Measurements from ENCODE around the gene NKD2.

Gene NKD2

DNA sequence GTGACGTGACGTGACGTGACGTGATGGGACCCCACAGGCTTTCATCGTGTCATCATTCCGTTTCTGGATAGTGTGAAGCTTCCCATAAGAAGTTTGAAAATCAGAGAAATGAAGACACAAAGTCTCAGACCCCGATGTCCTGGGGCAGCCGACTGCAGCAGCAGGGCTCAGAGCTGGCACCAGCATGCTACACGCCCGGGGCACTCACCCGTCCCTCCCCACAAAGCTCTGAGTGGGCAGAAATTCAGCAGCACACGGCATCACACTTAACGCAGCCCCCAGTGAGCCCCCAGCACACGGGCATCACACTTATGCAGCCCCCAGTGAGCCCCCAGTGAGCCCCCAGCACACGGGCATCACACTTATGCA lies 61.1 kb downstream of the NKD2 start:
- no peak overlapping the region for H3K9ac ChIP-seq
- H3K79me2 ChIP-seq (ENCODE audit: insufficient read depth, low read depth), result no peaks in the 10 kb centered on the region
- TF ChIP-seq, protein P1, sequence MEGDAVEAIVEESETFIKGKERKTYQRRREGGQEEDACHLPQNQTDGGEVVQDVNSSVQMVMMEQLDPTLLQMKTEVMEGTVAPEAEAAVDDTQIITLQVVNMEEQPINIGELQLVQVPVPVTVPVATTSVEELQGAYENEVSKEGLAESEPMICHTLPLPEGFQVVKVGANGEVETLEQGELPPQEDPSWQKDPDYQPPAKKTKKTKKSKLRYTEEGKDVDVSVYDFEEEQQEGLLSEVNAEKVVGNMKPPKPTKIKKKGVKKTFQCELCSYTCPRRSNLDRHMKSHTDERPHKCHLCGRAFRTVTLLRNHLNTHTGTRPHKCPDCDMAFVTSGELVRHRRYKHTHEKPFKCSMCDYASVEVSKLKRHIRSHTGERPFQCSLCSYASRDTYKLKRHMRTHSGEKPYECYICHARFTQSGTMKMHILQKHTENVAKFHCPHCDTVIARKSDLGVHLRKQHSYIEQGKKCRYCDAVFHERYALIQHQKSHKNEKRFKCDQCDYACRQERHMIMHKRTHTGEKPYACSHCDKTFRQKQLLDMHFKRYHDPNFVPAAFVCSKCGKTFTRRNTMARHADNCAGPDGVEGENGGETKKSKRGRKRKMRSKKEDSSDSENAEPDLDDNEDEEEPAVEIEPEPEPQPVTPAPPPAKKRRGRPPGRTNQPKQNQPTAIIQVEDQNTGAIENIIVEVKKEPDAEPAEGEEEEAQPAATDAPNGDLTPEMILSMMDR (conservative IDR thresholded peaks at IDR 0.05; ENCODE audit: low read depth, low read length), result no peak
- H2AFZ ChIP-seq (ENCODE audit: low read depth), result no peak overlapping the region
- H3K36me3 ChIP-seq (ENCODE audit: insufficient read depth), result no peaks in the 10 kb centered on the region
- H3K4me3 ChIP-seq (IDR thresholded peaks at IDR 0.05; ENCODE audit: insufficient read depth, low read depth, low read length), result no peak overlapping the region
- no peak overlapping the region for H3K27ac ChIP-seq
- H3K4me1 ChIP-seq (ENCODE audit: low read depth, poor library complexity, severe bottlenecking), result no peaks in the 10 kb centered on the region
- H4K20me1 ChIP-seq (ENCODE audit: insufficient read depth), result no peaks in the 10 kb centered on the region
- H3K27me3 ChIP-seq (ENCODE audit: insufficient read depth, low read depth), result no peaks in the 10 kb centered on the region
- H3K4me2 ChIP-seq, result no peak overlapping the region

DNA sequence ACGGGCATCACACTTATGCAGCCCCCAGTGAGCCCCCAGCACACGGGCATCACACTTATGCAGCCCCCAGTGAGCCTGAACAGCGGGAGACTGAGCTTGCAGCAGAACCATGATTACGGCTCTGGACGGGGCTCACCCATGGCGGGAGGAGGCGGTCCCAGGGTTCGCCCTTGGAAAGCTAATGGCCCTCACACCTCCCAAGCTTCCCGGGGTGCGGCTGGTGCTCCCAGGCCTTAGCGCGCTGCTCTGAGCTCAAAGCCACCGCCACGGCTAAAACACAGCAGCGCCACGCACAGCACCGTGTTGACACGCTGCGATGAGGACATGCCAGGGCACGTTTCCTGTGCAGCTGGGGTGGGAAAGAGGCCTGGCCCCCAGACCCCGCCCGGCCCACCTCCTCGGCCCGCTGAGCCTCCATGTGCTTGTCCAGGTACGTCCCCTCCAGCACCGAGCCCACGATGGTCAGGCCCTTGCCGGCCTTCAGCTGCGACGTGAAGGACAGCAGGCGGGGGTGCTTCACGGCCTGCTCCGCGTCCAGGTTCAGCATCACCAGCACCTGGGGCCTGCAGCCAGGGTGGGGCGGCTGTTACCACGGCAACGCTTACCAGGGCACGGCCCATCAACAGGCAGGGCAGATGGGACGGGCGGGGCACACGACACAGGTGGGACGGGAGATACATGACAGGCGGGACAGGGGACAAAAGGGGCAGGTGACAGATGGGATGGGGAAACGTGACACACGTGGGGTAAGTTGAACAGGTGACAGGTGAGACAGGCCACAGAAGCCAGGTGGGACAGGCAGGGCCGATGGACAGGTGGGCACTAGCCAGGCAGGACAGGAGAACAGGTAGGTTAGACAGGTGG lies 64.9 kb downstream of the NKD2 start:
- Histone ChIP-seq H3K79me2 (ENCODE audit: insufficient read depth, low read depth) (no peaks in the 10 kb centered on the region), H3K27ac (no peak overlapping the region), H4K20me1 (ENCODE audit: insufficient read depth) (no peaks in the 10 kb centered on the region), H3K4me2 (no peak overlapping the region), H3K4me1 (ENCODE audit: low read depth, poor library complexity, severe bottlenecking) (no peaks in the 10 kb centered on the region), H3K4me3 (IDR thresholded peaks at IDR 0.05; ENCODE audit: insufficient read depth, low read depth, low read length) (no peak overlapping the region), H3K9ac (no peak overlapping the region), H3K36me3 (ENCODE audit: insufficient read depth) (no peaks in the 10 kb centered on the region), H2AFZ (ENCODE audit: low read depth) (no peak overlapping the region), H3K27me3 (ENCODE audit: insufficient read depth, low read depth) (no peaks in the 10 kb centered on the region)
- TF ChIP-seq, protein P1 (conservative IDR thresholded peaks at IDR 0.05; ENCODE audit: low read depth, low read length), result no peak

GRCh38 chr5:1074226-1074625 lies 65.6 kb downstream of the NKD2 start:
- H4K20me1 ChIP-seq (ENCODE audit: insufficient read depth), result no peaks in the 10 kb centered on the region
- no peak overlapping the region for H3K27ac ChIP-seq
- no peaks in the 10 kb centered on the region for H3K36me3 ChIP-seq (ENCODE audit: insufficient read depth)
- no peak overlapping the region for H3K9ac ChIP-seq
- H3K4me1 ChIP-seq (ENCODE audit: low read depth, poor library complexity, severe bottlenecking), result no peaks in the 10 kb centered on the region
- no peak overlapping the region for H2AFZ ChIP-seq (ENCODE audit: low read depth)
- no peaks in the 10 kb centered on the region for H3K79me2 ChIP-seq (ENCODE audit: insufficient read depth, low read depth)
- no peak overlapping the region for H3K4me3 ChIP-seq (IDR thresholded peaks at IDR 0.05; ENCODE audit: insufficient read depth, low read depth, low read length)
- no peak overlapping the region for H3K4me2 ChIP-seq
- TF ChIP-seq, protein P1 (conservative IDR thresholded peaks at IDR 0.05; ENCODE audit: low read depth, low read length), result no peak
- H3K27me3 ChIP-seq (ENCODE audit: insufficient read depth, low read depth), result no peaks in the 10 kb centered on the region

DNA sequence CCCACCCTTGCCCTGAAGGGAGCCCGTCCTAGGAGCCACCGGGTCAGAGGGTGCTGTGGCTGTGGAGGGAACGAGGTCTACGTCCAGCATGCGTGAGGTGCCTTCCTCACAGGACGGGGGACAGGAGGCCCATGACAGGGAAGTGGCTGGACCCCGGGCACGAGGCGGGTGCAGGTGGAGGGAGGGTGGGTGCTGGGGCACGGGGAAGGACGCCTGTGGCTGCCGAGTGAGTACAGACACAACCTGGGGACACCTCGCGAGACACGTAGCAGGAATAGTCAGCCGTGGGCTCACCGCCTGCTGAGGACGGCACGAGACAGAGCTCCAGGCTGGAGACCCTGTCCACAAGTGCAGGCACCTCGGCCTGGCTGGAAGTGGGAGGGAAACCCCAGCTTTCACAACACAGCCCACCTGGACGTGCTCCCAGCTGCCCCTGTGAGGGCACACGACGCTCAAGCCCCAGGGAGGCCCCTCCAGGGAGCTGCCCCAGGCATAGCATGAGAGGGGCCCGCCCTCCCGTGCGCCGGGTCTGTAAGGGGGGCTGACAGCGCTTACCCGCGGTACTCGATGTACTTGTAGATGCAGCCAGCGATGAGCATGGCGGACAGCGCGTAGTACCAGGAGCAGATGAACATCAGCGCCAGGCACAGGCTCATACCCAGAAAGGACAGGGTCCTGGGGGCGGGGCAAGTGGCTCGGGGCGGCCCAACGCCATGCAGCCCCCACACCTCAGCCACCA lies 66.4 kb downstream of the NKD2 start:
- no peak overlapping the region for H3K9ac ChIP-seq
- no peaks in the 10 kb centered on the region for H3K4me1 ChIP-seq (ENCODE audit: low read depth, poor library complexity, severe bottlenecking)
- H3K79me2 ChIP-seq (ENCODE audit: insufficient read depth, low read depth), result no peaks in the 10 kb centered on the region
- H3K4me2 ChIP-seq, result no peak overlapping the region
- H3K27me3 ChIP-seq (ENCODE audit: insufficient read depth, low read depth), result no peaks in the 10 kb centered on the region
- H4K20me1 ChIP-seq (ENCODE audit: insufficient read depth), result no peaks in the 10 kb centered on the region
- H2AFZ ChIP-seq (ENCODE audit: low read depth), result no peak overlapping the region
- no peaks in the 10 kb centered on the region for H3K36me3 ChIP-seq (ENCODE audit: insufficient read depth)
- H3K27ac ChIP-seq, result no peak overlapping the region
- TF ChIP-seq, protein P1 (conservative IDR thresholded peaks at IDR 0.05; ENCODE audit: low read depth, low read length), result no peak
- no peak overlapping the region for H3K4me3 ChIP-seq (IDR thresholded peaks at IDR 0.05; ENCODE audit: insufficient read depth, low read depth, low read length)

All from KMS-11 (cell line).